Stimulated activated CD4-positive, alpha-beta T cell treated with anti-CD3 and anti-CD28 coated beads, TNF-alpha, amount 100 ng/mL, for 1 hour (primary cell): ENCODE data around the gene EAF1.
"Not testable (repeated sequence)": the region's sequence is repeated elsewhere in the genome, so short reads cannot be mapped to it uniquely, and the experiment has no call there.

Experiments used
- DNase-seq, 3 donors: peaks; one replicate each; pipeline ENCODE4 v3.0.0-alpha.2; 2020; ENCODE audit warnings: low read depth in 3 of 3, low spot score in 1 of 3

EAF1 gene

DNA sequence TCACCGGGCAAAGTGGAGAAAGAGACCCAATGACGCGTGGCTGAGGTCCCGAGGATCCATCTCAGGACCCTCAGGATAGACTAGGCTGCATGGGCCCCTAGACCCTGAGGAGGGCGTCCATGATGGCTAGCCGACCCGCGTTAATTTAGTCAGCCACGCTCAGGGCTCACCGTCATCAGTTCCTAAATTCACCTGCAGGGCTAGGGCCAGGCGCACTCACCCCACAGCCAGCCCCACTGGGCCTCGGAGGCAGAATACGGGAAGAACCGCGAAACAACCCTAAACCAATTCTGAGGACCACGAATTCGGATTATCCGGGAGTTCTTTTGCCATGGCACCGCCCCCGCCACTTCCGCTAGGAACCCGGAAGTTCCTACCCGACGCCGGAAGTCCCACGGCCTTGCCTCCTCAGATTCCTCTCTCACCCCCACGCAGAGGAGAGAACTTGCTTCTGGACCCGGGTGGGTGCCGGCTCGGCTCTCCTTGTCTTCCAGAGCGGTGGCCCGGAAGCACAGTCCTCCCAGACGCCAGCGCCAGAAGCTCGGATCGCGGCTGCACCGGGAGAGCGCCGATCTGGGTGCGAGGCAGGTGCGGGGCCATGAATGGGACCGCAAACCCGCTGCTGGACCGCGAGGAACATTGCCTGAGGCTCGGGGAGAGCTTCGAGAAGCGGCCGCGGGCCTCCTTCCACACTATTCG lies at the start of gene EAF1, which contains the start of gene METTL6:
TSS of gene EAF1 (plus strand) at position 417 of the 699 bp plus-strand sequence. CDS start at position 599, 182 bp downstream.
TSS of gene METTL6 (minus strand) at position 363 of the 699 bp plus-strand sequence. CDS start 1,033 bp downstream, outside the sequence.
- DNase-seq: peak; percentile 45 to 77 (median 62)

- peak; percentile 78 to 84 (median 83) for DNase-seq
These were observed 49.2 kb upstream of the EAF1 start for GRCh38 chr3:15377961-15378791.

DNA sequence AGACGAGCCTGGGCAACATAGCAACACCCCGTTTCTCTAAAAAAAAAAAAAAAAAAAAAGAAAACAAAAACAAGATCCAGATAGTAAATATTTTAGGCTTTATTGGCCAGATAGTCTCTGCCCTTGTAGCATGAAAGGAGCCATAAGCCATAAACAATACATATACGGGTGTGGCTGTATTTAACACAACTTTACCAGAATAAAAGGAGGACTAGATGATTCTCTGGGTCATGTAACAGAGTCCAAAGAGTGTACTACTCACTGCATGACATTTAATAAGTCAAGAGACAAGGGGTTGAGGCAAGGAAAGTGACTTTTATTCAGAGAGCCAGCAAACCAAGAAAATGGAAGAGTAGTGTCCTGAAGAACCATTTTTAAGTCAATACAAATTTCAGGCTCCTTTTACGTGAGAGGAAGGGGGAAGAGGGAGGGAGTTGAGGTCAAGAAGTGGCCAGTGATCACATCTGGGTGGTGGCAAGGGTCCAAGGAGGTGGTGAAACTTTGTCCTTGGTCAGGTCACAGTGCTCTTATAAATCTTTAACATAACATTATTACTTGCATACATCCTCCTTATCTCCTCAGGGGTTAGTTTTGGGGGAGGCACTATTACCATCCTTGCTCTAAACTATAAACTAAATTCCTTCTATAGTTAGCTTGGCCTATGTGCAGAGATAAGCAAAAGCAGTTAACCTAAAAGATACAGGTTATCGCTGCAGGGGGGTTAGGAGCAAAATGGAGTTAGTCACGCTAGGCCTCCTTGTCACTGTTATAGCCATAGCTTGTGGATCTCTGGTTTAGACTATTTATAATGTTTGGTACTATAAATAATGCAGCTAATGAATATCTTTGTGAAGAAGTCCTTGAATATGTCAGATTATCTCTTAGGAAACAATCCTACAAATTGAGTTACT lies 46.2 kb upstream of the EAF1 start:
- DNase-seq: no peak

DNA sequence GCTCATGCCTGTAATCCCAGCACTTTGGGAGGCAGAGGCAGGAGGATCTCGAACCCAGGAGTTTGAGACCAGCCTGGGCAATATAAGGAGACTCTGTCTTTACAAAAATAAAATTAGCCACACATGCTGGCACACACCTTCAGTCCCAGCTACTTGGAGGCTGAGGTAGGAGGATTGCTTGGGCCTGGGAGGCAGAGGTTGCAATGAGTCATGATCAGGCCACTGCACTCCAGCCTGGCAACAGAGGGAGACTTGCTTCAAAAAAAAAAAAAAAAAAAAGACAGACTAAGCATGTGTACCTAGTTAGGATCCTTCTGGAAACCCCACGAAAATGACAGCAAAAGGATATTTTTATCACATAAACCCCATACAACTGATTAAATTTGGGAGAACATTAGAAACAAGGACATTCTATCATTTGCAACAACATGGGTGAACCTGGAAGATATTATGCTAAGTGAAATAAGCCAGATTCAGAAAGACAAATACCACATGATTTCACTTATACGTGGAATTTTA lies 44.9 kb upstream of the EAF1 start:
- DNase-seq: no peak

DNA sequence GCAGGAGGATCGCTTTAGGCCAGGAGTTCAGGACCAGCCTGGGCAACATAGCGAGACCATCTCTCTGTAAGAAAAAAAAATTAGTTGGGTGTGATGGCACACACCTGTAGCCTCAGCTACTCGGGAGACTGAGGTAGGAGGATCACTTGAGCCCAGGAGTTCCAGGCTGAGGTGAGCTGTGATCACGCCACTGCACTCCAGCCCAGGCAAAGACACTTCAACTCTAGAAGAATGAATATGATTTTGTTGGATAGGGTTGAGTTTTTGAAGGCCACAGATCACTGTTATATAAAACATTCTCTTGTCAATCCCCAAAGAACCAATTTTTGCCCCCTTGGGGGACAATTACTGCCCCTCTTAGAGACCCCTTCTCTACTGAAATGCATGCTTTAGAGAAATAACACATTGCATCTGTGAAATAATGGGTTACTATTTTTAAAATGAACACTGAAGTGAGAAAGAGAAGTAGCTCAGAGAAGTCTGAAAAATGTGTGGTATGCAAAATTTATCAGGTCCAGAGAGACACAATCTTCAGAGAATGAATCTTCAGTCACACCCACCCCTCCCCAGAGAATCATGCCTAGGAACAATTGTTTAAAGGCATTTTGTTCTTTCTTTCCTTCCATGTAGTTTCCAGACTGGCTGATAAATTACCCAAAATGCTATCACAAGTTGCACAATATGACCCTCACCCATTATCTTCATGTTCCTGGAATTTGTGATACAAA lies 42.7 kb upstream of the EAF1 start:
- no peak for DNase-seq

DNA sequence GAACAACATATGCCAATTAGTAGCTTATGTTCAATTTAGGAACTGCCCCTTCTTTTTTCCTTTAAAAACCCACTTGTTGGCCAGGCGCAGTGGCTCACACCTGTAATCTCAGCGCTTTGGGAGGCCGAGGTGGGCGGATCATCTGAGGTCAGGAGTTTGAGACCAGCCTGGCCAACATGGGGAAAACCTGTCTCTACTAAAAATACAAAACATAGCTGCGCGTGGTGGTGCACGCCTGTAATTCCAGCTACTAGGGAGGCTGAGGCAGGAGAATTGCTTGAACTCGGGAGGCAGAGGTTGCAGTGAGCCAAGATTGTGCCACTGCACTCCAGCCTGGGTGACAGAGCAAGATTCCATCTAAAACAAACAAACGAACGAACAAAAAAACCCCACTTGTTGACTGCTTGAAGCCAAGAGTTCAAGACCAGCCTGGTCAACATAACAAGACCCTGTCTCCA lies 42.1 kb upstream of the EAF1 start:
- DNase-seq: not testable (repeated sequence)

DNA sequence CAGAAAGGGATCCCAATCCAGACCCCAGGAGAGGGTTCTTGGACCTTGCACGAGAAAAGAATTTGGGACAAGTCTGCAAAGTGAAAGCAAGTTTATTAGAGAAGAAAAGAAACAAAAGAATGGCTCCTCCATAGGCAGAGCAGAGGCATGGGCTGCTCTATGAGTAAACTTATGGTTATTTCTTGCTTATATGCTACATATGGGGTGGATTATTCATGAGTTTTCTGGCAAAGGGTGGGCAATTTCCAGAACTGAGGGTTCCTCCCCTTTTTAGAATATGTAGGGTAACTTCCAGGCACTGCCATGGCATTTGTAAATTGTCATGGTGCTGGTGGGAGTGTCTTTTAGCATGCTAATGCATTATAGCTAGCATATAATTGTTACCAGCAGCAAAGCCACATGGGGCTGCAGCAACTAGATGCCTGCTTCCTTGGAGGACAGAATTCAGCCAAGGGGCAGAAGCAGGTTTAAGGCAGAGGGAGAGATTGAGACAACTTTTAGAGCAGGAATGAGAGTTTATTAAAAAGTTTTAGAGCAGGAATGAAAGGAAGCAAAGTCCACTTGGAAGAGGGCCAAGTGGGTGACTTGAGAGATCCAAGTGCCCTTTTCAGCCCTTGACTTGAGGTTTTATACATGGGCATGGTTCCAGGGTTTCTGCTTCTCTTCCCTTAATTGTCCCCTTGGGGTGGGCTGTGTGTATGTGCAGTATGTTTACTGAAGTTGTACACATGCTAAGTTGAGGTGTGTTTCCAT lies 41.3 kb upstream of the EAF1 start:
- no peak for DNase-seq

DNA sequence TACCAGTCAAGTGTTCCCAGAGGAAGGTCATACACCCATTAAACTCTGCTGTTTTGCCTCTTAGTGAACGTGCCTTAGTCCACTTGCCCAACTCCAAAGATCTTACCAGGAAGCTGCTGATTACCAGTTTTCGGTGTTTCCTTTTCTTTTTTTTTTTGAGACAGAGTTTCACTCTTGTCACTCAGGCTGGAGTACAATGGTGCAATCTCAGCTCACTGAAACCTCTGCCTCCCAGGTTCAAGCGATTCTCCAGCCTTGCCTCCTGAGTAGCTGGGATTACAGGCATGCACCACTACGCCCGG lies 40.8 kb upstream of the EAF1 start:
- DNase-seq: not testable (repeated sequence)

DNA sequence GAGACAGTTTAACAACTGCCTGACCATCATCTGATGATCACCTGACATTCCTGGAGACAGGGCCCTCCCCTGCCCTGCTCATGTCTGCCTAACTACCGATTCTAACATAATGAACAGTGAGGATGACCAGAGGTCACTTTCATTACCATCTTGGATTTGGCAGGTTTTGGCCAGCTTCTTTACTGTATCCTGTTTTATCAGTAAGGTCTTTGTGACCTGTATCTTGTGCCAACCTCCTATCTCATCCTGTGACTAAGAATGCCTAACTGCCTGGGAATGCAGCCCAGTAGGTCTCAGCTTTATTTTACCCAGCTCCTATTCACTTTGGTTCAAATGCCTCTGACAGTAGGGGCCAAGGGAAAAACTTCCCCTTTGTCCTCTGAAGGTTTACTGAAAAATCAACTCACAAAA lies 40.2 kb upstream of the EAF1 start:
- DNase-seq: no peak

DNA sequence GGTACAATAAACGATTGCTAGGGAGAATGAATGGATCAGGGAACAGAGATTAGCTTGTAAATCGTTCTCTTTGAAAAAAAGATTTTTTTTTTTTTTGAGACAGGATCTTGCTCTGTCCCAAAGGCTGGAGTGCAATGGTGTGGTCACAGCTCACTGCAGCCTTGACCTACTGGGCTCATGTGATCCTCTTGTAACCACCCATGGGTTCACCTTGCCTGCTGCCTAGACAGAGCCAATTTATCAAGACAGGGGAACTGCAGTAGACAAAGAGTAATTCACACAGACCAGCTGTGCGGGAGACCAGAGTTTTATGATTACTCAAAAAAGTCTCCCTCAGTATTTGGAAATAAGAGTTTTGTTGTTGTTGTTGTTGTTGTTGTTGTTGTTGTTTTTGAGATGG lies 39.7 kb upstream of the EAF1 start:
- DNase-seq: no peak

DNA sequence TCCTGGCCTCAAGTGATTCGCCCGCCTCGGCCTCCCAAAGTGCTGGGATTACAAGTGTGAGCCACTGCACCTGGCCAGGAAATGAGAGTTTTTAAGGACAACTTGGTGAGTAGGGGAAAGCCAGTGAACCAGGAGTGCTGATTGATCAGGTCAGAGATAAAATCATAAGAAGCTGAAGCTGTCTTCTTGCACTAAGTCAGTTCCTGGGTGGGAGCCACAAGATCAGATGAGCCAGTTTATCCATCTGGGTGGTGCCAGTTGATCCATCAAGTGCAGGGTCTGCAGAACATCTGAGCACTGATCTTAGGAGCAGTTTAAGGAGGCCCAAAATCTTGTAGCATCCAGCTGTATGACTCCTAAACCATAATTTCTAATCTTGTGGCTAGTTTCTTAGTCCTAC lies 39.1 kb upstream of the EAF1 start:
- not testable (repeated sequence) for DNase-seq

GRCh38 chr3:15390460-15390859 lies 36.9 kb upstream of the EAF1 start:
- no peak for DNase-seq

DNA sequence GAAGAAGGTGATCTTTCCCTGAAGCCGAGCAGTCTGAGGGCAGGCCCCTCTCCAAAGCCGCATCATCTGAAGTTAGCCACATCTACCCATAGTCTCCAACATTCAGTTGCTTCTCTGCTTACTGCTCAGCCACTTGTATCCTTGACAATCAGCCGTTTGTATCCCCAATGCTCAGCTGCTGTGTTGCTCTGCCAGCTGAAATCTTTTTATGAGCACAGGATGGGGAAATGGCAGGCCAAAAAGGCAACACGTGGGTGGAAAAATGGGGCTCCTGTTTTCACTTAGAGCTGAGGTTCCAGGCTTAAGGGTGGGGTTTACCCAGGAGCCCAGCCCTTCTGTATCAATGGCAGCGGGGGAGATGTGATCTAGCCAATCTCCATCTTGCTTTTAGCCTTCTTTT lies 36.4 kb upstream of the EAF1 start:
- DNase-seq: no peak

- not testable (repeated sequence) for DNase-seq
These were observed 34.1 kb upstream of the EAF1 start for GRCh38 chr3:15393252-15393651.

GRCh38 chr3:15398731-15399133 lies 28.7 kb upstream of the EAF1 start:
- not testable (repeated sequence) for DNase-seq

DNA sequence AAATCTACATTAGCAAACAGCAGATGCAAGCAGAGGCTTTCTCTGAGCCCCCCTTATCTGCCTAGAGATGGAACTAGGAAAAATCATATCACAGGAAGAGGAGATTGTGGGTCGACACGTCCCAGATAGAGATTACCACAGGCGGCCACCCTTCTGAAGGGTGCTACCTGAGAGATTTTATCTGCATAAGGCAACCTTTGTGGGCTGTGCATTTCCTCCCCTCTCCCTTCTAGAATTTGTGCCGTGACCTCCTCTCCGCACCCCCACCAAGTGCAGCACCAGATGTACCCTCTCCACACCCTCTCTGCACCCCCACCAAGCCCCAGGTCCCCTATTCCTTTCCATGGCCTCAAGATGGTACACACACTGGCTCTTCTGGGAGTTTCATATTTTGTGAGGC lies 27.4 kb upstream of the EAF1 start:
- no peak for DNase-seq

DNA sequence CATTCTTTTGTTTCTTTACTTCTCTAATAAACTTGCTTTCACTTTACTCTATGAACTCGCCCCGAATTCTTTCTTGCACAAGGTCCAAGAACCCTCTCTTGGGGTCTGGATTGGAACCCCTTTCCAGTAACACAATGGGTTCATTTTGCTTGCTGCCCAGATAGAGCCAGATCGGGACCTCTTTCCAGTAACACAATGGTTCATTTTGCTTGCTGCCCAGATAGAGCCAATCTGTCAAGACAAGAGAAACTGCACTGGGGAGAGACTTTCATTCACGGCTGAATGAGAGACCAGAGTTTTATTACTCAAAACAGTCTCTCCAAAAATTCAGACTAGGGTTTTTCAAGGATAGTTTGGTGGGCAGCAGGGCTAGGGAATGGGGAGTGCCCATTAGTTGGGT lies 25.5 kb upstream of the EAF1 start:
- DNase-seq: no peak

DNA sequence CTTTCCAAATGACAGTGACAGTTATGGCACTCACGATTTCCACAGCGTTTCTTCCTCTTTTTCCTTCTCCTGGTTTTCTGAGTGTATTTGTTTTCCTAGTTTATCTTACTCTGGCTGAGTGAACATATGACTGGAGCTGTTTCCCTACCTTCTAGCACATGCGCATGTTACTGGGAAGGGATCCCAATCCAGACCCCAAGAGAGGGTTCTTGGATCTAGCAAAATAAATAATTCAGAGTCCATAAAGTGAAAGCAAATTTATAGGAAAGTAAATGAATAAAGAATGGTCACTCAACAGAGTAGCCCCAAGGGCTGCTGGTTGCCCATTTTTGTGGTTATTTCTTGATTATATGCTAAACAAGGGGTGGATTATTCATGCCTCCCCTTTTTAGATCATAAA lies 23.9 kb upstream of the EAF1 start:
- no peak for DNase-seq

DNA sequence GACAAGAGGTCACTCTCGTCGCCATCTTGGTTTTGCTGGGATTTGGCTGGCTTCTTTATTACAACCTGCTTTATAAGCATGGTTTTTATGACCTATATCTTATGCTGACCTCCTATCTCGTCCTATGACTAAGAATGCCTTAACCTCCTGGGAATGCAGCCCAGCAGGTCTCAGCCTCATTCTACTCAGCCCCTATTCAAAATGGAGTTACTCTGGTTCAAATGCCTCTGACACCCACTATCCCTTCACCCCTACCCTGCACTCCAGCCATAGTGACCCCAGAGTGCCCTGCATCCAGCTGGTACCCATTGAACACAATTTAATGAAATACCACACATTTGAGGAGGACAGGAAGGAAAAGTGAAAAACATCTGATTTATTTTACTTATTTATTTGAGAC lies 23.4 kb upstream of the EAF1 start:
- no peak for DNase-seq

GRCh38 chr3:15404767-15405166 lies 22.6 kb upstream of the EAF1 start:
- no peak for DNase-seq
